Measurements from ENCODE around the gene IRF7.

DNA sequence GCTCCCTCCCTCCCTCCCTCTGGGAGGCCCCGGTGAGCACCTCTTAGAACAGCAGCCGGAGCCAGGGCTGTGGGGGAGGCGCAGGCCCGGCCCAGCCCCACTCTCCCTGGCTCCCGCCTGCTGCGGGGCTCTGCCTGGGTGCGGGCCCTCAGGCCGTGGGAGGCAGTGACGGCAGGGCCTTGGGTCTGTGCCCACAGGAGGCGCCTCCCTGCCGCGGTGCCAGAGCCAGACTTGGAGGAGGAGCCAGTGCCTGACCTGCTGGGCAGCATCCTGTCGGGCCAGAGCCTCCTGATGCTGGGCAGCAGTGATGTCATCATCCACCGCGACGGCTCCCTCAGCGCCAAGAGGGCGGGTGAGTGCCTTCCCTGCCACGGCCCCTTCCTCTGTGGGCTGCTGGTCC lies 9.5 kb downstream of the IRF7 start:
- TF ChIP-seq SP1 (IDR thresholded peaks at IDR 0.05; ENCODE audit: low read depth) = no peak
- no peak for TF ChIP-seq CTCF (IDR thresholded peaks at IDR 0.05 in 2 of 3, conservative IDR thresholded peaks at IDR 0.05 in 1 of 3; ENCODE audit: borderline replicate concordance in 1 of 3, insufficient read depth in 1 of 3, low read depth in 2 of 3, low read length in 2 of 3)
- no peak for TF ChIP-seq POLR2AphosphoS5 (IDR thresholded peaks at IDR 0.05; ENCODE audit: low read depth, low read length)
